ENCODE measurements around the gene KDM2A.

KDM2A gene

DNA sequence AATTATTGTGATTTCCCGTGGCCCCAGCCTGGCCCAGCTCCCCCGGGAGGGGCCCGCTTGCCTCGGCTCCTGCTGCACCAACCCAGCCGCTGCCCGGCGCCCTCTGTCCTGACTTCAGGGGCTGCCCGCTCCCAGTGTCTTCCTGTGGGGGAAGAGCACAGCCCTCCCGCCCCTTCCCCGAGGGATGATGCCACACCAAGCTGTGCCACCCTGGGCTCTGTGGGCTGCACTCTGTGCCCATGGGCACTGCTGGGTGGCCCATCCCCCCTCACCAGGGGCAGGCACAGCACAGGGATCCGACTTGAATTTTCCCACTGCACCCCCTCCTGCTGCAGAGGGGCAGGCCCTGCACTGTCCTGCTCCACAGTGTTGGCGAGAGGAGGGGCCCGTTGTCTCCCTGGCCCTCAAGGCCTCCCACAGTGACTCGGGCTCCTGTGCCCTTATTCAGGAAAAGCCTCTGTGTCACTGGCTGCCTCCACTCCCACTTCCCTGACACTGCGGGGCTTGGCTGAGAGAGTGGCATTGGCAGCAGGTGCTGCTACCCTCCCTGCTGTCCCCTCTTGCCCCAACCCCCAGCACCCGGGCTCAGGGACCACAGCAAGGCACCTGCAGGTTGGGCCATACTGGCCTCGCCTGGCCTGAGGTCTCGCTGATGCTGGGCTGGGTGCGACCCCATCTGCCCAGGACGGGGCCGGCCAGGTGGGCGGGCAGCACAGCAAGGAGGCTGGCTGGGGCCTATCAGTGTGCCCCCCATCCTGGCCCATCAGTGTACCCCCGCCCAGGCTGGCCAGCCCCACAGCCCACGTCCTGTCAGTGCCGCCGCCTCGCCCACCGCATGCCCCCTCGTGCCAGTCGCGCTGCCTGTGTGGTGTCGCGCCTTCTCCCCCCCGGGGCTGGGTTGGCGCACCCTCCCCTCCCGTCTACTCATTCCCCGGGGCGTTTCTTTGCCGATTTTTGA is 166.8 kb downstream of the KDM2A start:
- peak; percentile 29 for DNase-seq (ENCODE audit: low read depth)

DNA sequence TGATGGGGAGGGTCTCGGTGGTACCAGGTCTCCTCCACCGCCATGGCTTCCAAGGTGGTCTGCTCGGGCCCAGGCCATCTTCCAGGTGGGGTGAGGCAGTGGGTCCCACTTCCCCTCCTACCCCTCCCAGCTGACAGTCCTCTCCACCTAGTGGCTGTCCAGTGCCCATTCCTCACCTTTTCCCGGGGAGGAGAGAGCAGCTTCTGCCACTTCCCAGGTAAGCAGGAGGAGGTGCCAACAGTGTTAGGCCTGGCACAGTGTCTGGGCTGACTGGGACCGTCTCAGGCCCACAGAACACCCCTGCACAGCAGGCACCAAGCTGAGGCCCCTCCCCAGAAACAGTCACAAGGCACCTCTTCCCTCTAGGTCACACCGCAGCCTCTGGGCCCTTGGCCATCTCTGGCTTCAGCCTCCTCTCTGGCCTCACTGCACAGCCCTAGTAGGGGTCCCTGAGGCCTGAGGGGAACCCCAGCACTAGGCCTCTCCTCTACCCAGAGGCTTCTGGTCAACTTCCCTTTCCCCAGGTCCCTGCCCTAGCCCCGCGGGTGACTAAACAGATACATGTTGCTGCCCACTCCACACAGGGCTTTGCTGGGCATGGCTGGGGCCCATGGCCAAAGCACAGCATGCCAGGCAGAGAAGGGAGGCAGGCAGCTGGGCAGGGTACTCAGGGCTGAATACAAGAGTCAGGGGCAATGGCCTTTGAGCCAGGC is 167.7 kb downstream of the KDM2A start:
- no peak for DNase-seq (ENCODE audit: low read depth)

DNA sequence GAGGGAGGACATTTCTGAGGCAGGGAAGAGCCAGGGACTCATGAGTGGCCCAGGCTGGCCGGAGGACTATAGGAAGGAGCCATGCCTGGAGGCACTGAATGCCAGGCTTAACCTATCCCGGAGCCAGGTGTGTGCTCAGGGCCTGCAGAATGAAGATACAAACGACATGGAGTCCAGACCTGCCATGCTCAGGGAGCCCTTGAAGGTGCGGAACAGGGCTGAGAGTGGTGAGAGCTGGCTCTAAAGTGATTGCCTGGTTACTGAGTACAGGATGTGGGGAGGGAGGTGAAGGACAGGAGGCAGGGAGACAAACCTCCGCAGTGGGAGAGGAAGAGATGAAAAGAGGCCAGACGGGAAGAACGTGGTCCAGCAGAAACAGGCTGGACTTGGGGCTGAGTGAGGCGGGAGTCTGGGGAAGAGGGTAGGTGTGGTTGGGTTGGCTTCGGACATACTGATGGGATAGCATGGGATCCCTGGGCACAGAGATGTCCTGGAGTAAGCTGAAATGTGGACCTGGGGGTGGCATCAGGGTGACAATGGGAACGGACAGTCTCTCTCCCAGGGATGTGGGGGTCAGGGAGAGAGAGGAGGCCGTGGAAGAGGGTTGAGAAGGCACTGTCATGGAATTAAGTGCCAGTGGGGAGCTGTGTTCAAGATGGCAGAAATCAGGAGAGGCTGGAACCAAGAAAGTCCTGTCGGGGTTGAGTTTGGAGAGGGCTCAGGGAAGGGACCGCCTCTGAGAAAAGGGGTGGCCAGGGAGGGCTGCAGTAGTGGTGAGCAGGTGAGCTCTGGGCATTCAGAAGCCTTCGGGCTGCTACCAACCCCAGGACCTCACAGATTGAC is 168.5 kb downstream of the KDM2A start:
- no peak for DNase-seq (ENCODE audit: low read depth)

DNA sequence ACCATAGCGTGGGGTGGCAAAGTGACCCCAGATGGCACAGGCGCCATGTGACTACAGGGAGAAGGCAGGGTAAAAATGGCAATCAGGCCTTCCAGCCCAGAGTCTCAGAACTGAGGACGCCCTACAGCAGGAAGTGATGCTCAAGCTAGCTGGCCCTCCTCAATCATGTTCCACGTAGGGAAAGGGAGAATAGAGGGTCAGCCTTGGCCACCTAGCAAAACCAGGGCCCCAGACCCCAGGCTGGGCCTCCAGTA is 169.1 kb downstream of the KDM2A start:
- no peak for DNase-seq (ENCODE audit: low read depth)

GRCh38 chr11:67288452-67289225 is 169.6 kb downstream of the KDM2A start:
- DNase-seq (ENCODE audit: low read depth) = peak; percentile 80

GRCh38 chr11:67289226-67289650 is 170.2 kb downstream of the KDM2A start, which contains the start of gene ANKRD13D:
Gene ANKRD13D (plus strand): TSS chr11:67289303. CDS start chr11:67289461, 158 bp downstream.
- no peak for DNase-seq (ENCODE audit: low read depth)

- no peak for DNase-seq (ENCODE audit: low read depth)
These were observed 170.8 kb downstream of the KDM2A start for GRCh38 chr11:67289651-67290479.

GRCh38 chr11:67290801-67291200 is 171.7 kb downstream of the KDM2A start:
- no peak for DNase-seq (ENCODE audit: low read depth)

GRCh38 chr11:67291481-67292381 is 172.7 kb downstream of the KDM2A start:
- no peak for DNase-seq (ENCODE audit: low read depth)

- no peak for DNase-seq (ENCODE audit: low read depth)
These were observed 173.6 kb downstream of the KDM2A start for GRCh38 chr11:67292671-67293070.

GRCh38 chr11:67293090-67293489 is 174.0 kb downstream of the KDM2A start:
- no peak for DNase-seq (ENCODE audit: low read depth)

- DNase-seq (ENCODE audit: low read depth) = no peak
These were observed 176.8 kb downstream of the KDM2A start for GRCh38 chr11:67295846-67296245.

DNA sequence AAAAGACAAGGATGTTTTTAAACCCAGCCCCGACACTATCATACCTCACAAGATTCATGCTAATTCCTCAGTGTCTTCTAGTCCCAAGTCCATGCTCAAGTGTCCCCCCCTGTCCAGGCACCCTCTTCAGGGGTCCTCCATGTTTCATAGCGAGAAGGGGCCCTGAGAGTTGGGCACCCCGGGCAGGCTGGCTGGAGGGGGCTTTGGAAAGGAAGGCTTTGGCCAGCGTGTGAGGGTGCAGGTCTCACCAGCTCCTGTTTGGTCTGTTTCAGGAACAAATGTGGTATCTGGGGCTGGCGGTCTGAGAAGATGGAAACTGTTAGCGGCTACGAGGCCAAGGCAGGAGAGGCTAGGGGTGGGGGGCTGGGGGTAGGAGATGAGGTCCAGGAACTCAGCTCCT is 179.7 kb downstream of the KDM2A start:
- DNase-seq (ENCODE audit: low read depth) = no peak

- no peak for DNase-seq (ENCODE audit: low read depth)
These were observed 180.6 kb downstream of the KDM2A start for GRCh38 chr11:67299471-67300191.

DNA sequence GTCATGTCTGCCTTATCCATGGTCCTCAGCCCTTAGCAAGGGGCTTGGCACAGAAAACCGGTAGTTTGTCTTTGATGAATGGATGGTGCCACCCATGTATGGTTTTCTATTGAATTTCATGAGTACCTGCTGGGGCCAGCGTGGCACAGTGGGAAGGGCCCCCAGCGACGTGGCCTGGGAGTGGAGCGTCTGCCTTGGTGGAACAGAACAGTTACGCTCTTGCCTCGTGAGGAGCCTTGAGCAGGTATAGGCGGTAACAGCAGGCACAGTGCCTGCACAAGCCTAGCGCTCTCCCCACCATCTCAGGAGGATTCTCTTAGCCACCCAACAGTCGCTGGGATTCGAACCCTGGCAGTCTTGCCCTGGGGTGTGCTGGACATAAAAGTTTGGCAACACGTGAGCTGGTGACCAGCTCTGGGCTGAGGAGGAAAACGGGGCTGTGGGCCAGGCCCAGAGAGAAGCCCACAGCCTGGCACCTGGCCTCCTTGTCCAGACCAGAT is 181.2 kb downstream of the KDM2A start:
- DNase-seq (ENCODE audit: low read depth) = no peak

GRCh38 chr11:67300756-67301312 is 181.8 kb downstream of the KDM2A start:
- no peak for DNase-seq (ENCODE audit: low read depth)

- DNase-seq (ENCODE audit: low read depth) = no peak
These were observed 182.4 kb downstream of the KDM2A start for GRCh38 chr11:67301313-67301921.

GRCh38 chr11:67301951-67302516 is 183.0 kb downstream of the KDM2A start:
- DNase-seq (ENCODE audit: low read depth) = no peak
